HG03520 (cell line): Measurements from ENCODE around the gene PPAN.

Source experiments
- ATAC-seq: cut with Tn5 transposase; IDR thresholded peaks from one replicate; pipeline ENCODE4 v1.9.1; 2021; ENCODE audit warnings: mild to moderate bottlenecking, moderate library complexity; ENCODE audit not compliant: unreplicated experiment

The PPAN gene, protein sequence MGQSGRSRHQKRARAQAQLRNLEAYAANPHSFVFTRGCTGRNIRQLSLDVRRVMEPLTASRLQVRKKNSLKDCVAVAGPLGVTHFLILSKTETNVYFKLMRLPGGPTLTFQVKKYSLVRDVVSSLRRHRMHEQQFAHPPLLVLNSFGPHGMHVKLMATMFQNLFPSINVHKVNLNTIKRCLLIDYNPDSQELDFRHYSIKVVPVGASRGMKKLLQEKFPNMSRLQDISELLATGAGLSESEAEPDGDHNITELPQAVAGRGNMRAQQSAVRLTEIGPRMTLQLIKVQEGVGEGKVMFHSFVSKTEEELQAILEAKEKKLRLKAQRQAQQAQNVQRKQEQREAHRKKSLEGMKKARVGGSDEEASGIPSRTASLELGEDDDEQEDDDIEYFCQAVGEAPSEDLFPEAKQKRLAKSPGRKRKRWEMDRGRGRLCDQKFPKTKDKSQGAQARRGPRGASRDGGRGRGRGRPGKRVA

DNA sequence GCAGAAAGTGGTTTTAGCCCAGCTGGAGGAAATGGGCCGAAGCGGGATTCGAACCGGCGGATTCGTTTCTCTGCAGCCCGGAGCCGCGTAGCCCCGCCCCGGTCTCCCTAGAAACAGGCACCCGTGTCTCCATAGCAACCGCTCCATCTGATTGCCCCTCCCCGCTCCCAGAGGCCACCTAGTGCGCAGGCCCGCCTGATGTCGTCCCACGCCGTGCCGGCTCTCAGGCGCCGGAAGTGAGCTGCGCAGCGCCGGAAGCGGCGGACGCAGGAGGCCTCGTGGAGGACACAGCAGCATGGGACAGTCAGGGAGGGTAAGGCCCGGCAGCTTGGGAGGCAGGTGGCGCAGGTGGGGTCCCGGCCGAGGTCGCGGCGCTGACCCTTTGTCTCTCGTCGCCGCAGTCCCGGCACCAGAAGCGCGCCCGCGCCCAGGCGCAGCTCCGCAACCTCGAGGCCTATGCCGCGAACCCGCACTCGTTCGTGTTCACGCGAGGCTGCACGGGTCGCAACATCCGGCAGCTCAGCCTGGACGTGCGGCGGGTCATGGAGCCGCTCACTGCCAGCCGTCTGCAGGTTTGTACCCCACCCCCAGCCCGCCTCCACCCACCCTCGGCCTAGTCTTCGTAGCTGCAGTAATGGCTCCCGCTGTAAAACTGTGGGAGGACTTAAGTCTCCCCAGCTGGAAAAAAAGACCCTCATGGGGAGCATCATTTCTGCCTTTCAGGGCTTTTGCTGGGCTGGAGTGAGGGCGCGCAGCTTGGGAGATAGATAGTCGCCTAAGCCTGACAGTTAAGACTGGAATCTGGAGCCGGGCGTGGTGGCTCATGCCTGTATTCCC lies at the start of gene PPAN:
Gene PPAN (plus strand): TSS at position 263 of the 837 bp plus-strand sequence. CDS start 33 bp downstream, at position 296.
- ATAC-seq: peak; percentile 44

DNA sequence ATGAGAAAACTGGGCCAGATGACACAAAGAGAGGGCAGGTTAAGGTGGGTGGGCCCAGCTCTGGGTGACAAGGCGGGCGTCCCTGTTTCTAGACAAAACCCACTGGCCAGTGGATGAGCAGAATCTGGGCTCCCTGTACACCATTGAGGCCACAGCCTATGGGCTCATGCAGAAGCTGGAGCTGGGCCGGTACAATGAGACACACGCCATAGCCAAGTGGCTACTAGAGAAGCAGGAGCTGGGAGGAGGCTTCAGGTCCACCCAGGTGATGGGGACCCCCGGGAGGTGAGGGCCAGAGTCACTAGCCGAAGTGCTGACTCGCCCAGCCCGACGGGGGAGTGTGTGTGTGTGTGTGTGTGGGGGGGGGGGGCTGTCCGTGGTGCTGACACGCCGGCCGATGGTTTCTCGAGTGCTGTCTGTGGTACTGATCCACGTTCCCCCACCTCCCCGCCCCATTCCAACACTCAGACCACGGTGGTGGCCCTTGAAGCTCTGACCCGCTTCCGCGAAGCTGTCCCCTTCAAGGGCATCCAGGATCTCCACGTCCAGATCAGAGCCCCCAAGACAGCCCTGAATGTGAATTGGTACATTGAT lies 44.3 kb upstream of the PPAN start:
- ATAC-seq: no peak

DNA sequence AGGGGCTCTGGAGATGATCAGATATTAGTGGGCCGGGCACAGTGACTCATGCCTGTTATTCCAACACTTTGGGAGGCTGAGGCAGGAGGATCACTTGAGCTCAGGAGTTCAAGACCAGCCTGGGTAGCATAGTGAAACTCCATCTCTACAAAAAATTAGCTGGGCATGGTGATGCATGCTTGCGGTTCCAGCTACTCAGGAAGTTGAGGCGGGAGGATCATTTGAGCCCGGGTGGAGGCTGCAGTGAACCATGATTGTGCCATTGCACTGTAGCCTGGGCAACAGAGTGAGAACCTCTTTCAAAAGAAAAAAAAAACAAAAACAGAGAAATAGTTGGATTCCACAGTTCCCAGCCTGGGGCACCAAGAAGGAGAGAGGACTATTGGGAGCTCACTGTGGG lies 38.0 kb upstream of the PPAN start:
- no peak for ATAC-seq

DNA sequence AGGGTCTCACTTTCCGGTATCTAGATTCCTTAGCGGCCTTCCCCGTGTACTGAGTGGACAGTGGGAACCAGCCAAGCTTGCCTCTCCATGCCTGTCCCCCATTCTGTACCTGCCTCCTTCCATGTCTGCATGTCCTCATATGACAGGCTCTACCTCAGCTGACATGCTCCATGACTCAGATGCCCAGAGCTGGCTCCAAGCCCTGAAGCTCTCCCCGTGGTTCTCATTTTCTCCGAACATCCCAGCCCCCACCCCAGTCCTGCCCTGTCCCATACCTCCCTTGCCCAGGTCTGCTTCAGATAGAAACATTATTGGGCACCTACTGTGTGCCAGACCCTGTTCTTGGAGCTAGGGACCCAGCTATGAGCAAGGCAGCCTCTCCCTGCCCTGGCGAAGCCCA lies 37.1 kb upstream of the PPAN start:
- ATAC-seq: no peak

DNA sequence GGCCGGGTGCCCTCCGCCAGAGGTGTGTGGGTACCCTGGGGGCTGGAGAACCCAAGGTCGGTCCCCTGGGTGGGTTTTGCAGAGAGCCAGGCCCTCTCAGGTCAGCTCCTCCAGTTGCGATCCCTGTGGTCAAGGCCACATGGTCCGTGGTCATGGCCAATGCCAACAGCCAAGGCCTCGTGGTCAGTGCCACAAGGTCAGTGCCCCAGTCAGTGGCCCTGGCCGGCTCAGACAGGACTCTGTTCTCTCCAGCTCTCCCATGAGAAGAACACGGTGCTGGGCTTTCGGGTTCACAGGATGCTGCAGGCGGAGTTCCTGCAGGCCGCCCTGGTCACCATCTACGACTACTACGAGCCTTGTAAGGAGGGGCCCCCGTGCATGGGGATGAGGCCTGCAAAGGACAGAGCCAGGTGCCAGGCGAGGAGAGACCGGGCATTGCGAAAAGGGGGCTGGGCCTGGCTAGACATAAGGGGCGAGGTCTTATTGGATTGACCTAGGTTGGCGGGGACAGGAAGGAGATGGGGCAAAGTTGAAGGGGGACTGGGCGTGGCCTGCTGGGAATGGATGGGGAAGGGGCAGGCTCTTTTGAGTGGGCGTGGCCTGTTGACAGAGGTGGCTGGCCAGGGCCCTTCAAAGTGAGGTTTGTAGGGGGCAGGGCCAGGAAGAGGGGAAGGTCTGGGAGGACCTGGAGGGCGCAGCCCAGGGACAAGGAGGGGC lies 35.3 kb upstream of the PPAN start:
- no peak for ATAC-seq

DNA sequence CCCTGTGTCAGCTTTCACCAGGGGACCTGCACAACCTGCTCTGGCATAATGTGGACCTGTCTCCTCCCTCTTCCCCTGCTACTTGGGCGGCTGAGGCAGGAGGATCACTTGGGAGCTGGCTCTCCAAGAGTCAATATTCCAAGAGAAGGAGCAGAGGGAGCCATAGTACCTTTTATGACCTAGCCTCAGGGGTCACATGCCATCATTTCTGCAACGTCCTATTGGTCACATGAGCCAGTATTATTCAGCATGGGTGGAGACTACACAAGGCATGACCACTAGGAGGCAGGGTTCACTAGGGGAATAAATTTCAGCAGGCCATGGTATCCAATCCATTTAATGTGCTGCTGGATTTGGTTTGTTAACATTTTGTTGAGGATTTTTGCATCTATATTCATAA lies 32.0 kb upstream of the PPAN start:
- no peak for ATAC-seq

DNA sequence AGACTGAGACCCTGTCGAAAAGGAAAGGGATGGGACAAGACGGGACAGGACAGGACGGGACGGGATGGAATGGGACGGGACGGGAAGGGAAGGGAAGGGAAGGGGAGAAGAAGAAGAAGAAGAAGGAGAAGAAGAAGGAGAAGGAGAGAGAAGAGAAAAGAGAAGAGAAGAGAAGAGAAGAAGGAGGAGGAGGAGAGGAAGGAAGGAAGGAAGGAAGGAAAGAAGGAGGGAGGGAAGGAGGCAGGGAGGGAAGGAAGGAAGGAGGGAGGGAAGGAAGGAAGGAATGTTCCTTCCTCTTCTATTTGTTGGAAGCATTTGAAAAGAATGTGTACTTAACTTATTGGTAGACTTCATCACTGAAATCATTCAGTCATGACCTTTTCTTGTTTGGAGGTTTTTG lies 29.6 kb upstream of the PPAN start:
- no peak for ATAC-seq

DNA sequence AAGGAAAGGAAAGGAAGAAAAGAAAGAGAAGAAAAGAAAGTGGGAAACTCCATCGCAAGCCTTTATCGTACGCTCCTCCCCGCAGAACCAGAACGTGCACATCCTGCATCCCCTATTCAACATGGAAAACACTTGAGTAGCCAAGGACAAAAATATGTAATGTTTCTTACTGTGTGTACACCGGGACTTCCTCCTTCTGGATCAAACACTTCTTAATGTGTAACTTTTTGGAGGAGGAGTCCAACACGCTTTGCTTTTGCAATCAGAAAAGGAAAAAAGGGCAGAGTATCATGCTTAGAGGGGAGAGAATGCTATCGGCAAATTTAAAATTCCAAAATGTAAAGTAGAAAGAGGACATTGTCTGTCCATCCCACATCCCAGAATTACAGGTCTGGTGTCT lies 27.8 kb upstream of the PPAN start:
- ATAC-seq: no peak

DNA sequence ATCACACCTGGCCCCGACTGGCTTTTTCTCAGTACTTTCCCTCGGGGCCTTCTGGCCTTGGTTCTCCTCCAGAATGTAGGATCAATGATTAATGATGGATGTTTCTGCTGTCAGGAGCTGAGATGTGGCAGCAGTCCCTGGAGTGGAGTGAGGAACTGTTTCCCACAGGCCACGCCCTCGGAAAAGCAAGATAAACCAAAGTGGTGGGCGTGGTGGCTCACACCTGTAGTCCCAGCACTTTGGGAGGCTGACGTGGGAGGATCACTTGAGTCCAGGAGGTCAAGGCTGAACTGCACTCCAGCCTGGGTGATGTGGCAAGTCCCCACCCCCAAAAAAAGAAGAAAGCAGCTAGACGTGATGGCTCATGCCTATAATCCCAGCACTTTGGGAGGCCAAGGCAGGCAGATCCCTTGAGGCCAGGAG lies 27.1 kb upstream of the PPAN start:
- ATAC-seq: no peak

DNA sequence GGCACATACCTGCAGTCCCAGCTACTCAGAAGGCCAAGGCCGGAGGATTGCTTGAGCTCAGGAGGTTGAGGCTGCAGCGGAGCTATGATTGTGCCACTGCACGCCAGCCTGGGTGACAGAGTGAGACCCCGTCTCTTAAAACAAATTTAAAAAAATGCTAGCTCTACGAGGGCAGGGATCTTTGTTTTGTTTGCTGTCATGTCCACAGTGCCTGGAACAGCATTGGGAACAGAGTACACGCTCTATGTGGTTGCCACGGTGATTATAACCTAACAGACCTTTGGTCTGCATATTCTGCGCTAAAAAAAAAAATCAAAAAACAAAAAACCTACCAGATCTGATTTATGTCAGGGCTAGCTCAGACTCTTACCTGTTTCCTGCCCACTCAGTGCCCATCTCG lies 22.3 kb upstream of the PPAN start:
- no peak for ATAC-seq

DNA sequence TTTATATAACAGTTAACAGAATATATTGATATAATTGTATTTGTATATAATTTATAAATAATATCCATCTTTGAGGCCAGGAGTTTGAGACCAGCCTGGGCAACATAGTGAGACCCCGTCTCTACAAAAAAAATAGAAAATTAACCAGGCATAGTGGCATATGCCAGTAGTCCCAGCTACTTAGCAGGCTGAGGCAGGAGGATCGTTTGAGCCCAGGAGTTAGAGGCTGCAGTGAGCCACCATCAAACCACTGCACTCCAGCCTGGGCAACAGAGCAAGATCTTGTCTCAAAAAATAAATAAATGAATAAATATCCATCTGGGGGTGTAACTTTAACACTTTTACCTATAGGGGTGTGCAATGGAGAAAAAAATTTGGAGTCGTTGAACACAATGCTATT lies 21.4 kb upstream of the PPAN start:
- ATAC-seq: no peak

DNA sequence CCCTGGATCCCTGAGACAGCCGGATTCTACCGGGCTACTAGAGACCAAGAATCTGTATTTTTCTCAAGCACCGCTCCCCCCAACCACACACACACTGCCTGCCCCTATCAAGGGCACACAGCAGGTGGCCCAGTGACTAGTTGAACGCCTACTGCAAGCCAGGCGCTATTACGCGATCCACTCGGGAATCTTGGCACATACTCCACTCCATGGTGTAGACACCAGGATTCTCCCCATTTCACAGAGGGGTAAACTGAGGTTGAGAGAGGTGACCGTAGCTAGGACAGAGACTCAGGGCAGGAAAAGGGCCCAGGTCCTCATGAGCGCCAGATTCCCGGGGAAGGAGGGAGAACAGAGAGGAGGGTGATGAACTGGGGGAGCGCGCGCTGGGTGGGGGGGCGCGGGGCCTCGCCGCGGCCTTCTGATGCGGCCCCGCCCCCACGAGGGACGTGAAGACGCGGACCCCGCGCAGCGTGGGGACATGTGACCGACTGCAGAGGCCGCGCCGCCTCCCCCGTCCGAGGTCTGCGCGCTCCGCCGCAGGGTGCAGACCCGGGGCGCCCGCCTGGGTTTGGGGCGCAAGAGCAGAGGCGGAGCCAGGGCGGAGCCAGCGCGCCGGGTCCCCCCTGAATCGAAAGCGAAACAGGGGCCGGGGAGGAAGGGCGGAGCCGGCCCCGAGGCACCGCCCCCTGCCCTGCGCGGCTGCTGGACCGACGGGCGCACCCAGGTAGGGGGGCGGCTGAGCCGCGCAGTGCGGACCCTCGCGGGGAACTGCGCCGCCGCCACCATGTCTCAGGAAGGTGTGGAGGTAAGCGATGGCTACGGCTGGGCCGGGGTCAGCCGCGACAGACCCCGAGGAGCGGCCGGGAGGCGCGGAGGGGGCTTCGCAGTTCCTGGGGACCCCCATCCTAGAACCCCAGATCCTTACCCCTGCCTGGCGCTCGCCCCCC lies 20.2 kb upstream of the PPAN start, which contains the start of gene SHFL:
Gene SHFL (plus strand): TSS at position 677 of the 950 bp plus-strand sequence. CDS start 111 bp downstream, at position 788.
- ATAC-seq: peak; percentile 76

DNA sequence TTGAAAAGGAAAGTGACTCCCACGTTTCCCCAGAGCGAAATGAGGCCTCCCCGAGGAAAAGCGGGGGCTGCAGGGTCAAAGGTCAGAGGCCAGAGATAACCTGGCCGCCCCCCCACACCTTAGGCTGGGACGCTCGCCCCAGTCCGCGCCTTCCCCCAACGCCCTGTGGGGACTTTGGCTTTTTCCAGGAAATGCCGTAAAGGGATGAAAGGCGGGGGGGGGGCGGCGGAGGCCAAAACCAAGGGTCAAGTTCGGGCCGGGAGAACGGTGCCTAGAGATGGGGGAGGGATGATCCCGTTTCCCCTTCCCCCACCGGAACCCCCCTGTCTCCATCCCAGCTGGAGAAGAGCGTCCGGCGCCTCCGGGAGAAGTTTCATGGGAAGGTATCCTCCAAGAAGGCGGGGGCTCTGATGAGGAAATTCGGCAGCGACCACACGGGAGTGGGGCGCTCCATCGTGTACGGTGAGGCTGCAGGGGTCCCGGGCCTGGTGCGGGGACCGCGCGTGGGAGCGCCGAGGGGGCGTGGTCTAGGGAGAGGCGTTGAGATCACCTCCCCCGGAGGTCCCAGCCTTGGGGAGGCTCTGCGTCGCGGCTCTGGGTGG lies 19.5 kb upstream of the PPAN start:
- ATAC-seq: no peak

DNA sequence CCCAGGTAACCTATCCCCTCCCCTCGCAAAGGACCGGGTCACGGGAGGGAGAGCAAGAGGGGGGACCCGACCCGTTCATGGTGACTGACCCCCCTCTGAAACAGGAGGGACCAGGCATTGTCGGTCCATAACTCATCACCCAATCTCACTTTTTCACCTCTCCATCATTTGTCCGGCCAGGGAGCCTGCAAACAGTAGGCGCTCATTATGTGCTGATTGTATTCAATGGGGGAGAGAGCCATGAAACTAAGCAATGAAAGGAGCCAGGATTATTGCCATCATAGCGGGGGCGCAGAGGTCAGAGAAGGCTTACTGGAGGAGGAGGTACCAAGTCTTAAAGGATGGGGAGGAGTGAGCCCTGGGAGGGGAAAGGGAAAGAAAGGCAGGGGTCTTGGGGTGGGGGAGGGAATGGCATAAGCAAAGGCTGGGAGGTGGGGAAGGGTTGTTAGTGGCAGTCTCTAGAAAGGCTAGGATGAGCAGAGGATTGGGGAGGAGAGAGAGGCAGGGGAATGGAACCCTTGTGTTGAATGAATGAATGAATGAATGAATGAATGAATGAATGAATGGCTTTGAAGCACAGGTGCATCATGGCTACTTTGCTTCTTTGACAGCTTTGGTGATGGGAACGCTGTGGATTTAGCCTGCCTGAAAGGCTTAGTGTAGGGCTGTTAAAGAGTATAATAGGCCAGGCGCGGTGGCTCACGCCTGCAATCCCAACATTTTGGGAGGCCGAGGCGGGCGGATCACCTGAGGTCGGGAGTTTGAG lies 18.7 kb upstream of the PPAN start:
- ATAC-seq: no peak

DNA sequence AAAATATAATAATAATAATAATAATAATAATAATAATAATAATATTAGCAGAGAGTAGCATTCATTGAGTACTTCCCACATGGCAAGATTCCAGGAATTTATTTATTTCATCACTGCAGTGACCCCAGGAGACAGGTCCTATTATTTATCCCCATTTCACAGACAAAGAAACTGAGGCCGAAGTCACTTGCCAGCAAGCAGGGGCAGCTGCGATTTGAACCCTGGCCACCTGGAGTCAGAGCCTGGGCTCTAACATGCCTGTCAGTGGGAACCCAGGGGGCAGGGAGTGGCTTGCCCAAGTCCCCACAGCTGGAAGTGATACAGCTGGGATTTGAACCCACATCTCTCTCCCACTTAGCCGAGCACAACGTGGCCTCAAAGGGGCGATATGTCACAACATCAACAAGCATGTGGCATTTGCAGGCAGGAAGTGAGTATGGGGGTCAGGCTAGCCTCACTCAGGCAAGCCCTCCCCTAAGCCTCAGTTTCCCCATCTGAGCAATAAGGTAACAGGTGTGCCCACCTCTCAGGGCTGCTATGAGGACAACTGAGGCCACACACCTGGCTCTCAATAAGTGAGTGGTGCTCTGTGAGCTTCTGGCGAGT lies 17.1 kb upstream of the PPAN start:
- no peak for ATAC-seq

DNA sequence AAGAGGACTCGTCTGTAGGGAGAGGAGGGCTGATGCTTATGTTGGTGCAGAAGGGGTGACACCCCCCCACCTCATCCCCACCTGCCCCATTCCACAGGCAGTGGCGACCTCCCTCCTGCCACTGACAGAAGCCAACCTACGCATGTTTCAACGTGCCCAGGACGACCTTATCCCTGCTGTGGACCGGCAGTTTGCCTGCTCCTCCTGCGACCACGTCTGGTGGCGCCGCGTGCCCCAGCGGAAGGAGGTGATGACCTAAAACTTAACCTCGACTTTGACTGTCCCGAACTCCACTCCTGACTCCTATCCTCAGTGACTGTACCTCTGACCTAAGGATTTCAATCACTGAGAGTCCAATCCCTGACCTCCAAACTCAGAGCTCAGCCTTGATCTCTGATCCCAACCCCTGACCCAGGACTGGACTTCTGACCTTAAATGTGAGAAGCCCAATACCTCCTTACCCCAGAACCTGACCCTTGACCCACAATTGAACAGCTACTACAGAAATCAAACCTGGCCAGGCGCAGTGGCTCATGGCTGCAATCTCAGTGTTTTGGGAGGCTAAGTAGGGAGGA lies 16.3 kb upstream of the PPAN start:
- ATAC-seq: no peak

DNA sequence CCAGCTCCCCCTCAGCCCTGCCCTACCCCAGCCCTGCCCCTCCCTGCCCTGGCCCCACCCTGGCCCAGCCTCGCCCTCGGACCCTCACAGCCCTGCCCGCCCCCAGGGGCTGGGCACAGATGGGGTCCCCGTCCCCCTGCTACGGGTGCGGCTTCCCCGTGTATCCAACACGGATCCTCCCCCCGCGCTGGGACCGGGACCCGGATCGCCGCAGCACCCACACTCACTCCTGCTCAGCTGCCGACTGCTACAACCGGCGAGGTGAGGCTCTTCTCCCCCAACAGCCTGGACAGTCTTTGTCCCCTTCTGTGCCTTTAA lies 14.8 kb upstream of the PPAN start:
- no peak for ATAC-seq
